HCT116 (cell line): ENCODE measurements around the gene ENTPD8. TPM values are rescaled to one million over a fixed set of nuclear protein-coding genes. Genes with fewer than 3 reads are reported as not detected.

Experiments
- ATAC-seq: fragments of 200-7000 bp; cut with Tn5 transposase; 2 replicates; pipeline ENCODE4 v1.9.1; 2020; ENCODE audit warnings: mild to moderate bottlenecking, moderate library complexity
- BruUV-seq: library from RNA; stranded (reverse); fragments of 400-500 nt; replicated peaks from 2 replicates; lab custom pipeline; 2021; lab: Mats Ljungman, UMichigan
- CTCF ChIA-PET: fragments of 300-600 bp; sonication (Branson Sonifier 250); formaldehyde crosslinking; loops from one replicate; lab custom pipeline; 2021; ENCODE audit warnings: antibody characterized with exemption; lab: Charles Lee
- POLR2A ChIA-PET: fragments of 300-600, 350-600 bp; sonication (Branson Sonifier 250); formaldehyde crosslinking; loops from one replicate; lab custom pipeline; 2021; ENCODE audit warnings: antibody characterized with exemption; lab: Charles Lee
- RAD21 ChIA-PET, 2 experiments: fragments of 300-600 bp; sonication (Branson Sonifier 250); formaldehyde crosslinking; loops; one replicate each; lab custom pipeline; 2023; ENCODE audit warnings: low total read pairs in 2 of 2; ENCODE audit not compliant: uncharacterized antibody in 2 of 2, unreplicated experiment in 2 of 2, low non-redundant PET in 1 of 2; lab: Charles Lee
- DNase-seq: peaks from one replicate; pipeline ENCODE4 v3.0.0-alpha.2; 2010; ENCODE audit warnings: low read depth, low spot score
- H2AFZ ChIP-seq: fragments of 200-600 bp; shearing (Covaris generic), sonication (generic); 2 replicates; pipeline ENCODE4 v1.6.1; 2017; ENCODE audit warnings: low read depth, mixed run types, mixed read lengths, antibody characterized with exemption, low read length; ENCODE audit not compliant: poor library complexity, severe bottlenecking
- H3K27ac ChIP-seq: 2 replicates; pipeline ENCODE4 v1.5.1; 2012; ENCODE audit warnings: low read depth, low read length
- H3K27me3 ChIP-seq: fragments of 200-600 bp; sonication (generic); 2 replicates; pipeline ENCODE4 v1.6.1; 2016; ENCODE audit warnings: mixed run types, low read length, mixed read lengths; ENCODE audit not compliant: insufficient read depth
- H3K36me3 ChIP-seq, 2 experiments: fragments of 200-500 bp in 1 of 2; fragments of 200-600 bp in 1 of 2; sonication (Bioruptor generic) in 1 of 2; sonication (generic) in 1 of 2; 2 replicates each; pipeline versions ENCODE4 v1.5.1 to v1.6.1; 2014 to 2016; ENCODE audit warnings: low read length in 2 of 2, inconsistent platforms in 1 of 2, mixed read lengths in 1 of 2, mixed run types in 1 of 2; ENCODE audit not compliant: insufficient read depth in 2 of 2, control insufficient read depth in 1 of 2
- H3K4me1 ChIP-seq, 2 experiments: fragments of 200-600 bp in 1 of 2; sonication (generic) in 1 of 2; 2 replicates each; pipeline versions ENCODE4 v1.5.1 to v1.6.1; 2012 to 2017; ENCODE audit warnings: low read length in 2 of 2, inconsistent platforms in 1 of 2, mild to moderate bottlenecking in 1 of 2, mixed read lengths in 1 of 2, mixed run types in 1 of 2, moderate library complexity in 1 of 2; ENCODE audit not compliant: insufficient read depth in 2 of 2, control insufficient read depth in 1 of 2
- H3K4me2 ChIP-seq: fragments of 200-600 bp; sonication (generic); 2 replicates; pipeline ENCODE4 v1.6.1; 2017; ENCODE audit warnings: mixed run types, low read length, mixed read lengths
- H3K4me3 ChIP-seq, 2 experiments: fragments of 200-600 bp in 1 of 2; sonication (generic) in 1 of 2; replicated peaks in 1 of 2; 2 replicates each; pipeline ENCODE4 v1.5.1; 2011 to 2016; ENCODE audit warnings: low read length in 2 of 2, control low read depth in 1 of 2, low read depth in 1 of 2, mild to moderate bottlenecking in 1 of 2, mixed read lengths in 1 of 2, mixed run types in 1 of 2
- H3K79me2 ChIP-seq: fragments of 200-600 bp; sonication (generic); 2 replicates; pipeline ENCODE4 v1.6.1; 2017; ENCODE audit warnings: mild to moderate bottlenecking, mixed run types, low read length, moderate library complexity, mixed read lengths; ENCODE audit not compliant: insufficient read depth
- H3K9ac ChIP-seq: fragments of 200-600 bp; sonication (generic); 2 replicates; pipeline ENCODE4 v1.6.1; 2016; ENCODE audit warnings: low read length, mixed read lengths
- H3K9me2 ChIP-seq: fragments of 200-600 bp; sonication (generic), shearing (Covaris generic); 2 replicates; pipeline ENCODE4 v1.6.1; 2017; ENCODE audit warnings: mixed run types, mild to moderate bottlenecking, moderate library complexity; ENCODE audit not compliant: insufficient read depth
- H3K9me3 ChIP-seq, 2 experiments: fragments of 200-500 bp in 1 of 2; fragments of 200-600 bp in 1 of 2; sonication (Bioruptor generic) in 1 of 2; sonication (generic) in 1 of 2; 2 replicates each; pipeline ENCODE4 v1.6.1; 2014 to 2017; ENCODE audit warnings: low read length in 2 of 2, mixed read lengths in 2 of 2, inconsistent platforms in 1 of 2, low read depth in 1 of 2, mild to moderate bottlenecking in 1 of 2, mixed run types in 1 of 2, moderate library complexity in 1 of 2; ENCODE audit not compliant: control insufficient read depth in 1 of 2, insufficient read depth in 1 of 2
- H4K20me1 ChIP-seq: fragments of 200-600 bp; sonication (generic), shearing (Covaris generic); 2 replicates; pipeline ENCODE4 v1.6.1; 2017; ENCODE audit warnings: mixed run types, mild to moderate bottlenecking, moderate library complexity; ENCODE audit not compliant: insufficient read depth
- ATF3 ChIP-seq: IDR thresholded peaks from 2 replicates; pipeline ENCODE4 v1.6.1; 2012
- CEBPB ChIP-seq: IDR thresholded peaks from 2 replicates; pipeline ENCODE4 v1.6.1; 2012; ENCODE audit warnings: low read depth
- EGR1 ChIP-seq: IDR thresholded peaks from 2 replicates; pipeline ENCODE4 v1.6.1; 2012; ENCODE audit warnings: low read depth
- ELF1 ChIP-seq: IDR thresholded peaks from 2 replicates; pipeline ENCODE4 v1.6.1; 2012; ENCODE audit warnings: low read depth, borderline replicate concordance
- EZH2 ChIP-seq: fragments of 200-600 bp; sonication (generic); IDR thresholded peaks from 2 replicates; pipeline ENCODE4 v1.6.1; 2017; ENCODE audit warnings: antibody characterized with exemption, mixed run types
- JUND ChIP-seq: IDR thresholded peaks from 2 replicates; pipeline ENCODE4 v1.6.1; 2012
- MAX ChIP-seq: IDR thresholded peaks from 2 replicates; pipeline ENCODE4 v1.6.1; 2012
- POLR2A ChIP-seq: IDR thresholded peaks from 2 replicates; pipeline ENCODE4 v1.7.0; 2011; ENCODE audit warnings: borderline replicate concordance; ENCODE audit not compliant: insufficient read depth, insufficient read length; ENCODE audit errors: extremely low read depth
- POLR2AphosphoS5 ChIP-seq: IDR thresholded peaks from 2 replicates; pipeline ENCODE4 v1.6.1; 2011; ENCODE audit warnings: mild to moderate bottlenecking, low read depth, low read length, moderate library complexity
- REST ChIP-seq: IDR thresholded peaks from 2 replicates; pipeline ENCODE4 v1.6.1; 2012; ENCODE audit warnings: low read depth
- SRF ChIP-seq: IDR thresholded peaks from 2 replicates; pipeline ENCODE4 v1.6.1; 2012; ENCODE audit warnings: low read depth
- YY1 ChIP-seq: IDR thresholded peaks from 2 replicates; pipeline ENCODE4 v1.6.1; 2011; ENCODE audit warnings: low read length, low read depth, moderate library complexity, mild to moderate bottlenecking; ENCODE audit not compliant: insufficient replicate concordance; ENCODE audit errors: extremely low read depth
- ZBTB33 ChIP-seq: IDR thresholded peaks from 2 replicates; pipeline ENCODE4 v1.6.1; 2011; ENCODE audit warnings: mild to moderate bottlenecking, low read length, moderate library complexity; ENCODE audit not compliant: insufficient replicate concordance; ENCODE audit errors: extremely low read depth
- ZFX ChIP-seq: fragments of 450-650 bp; IDR thresholded peaks from 2 replicates; pipeline ENCODE4 v1.6.1; 2017
- ZNF274 ChIP-seq: fragments of 200-500 bp; sonication (Bioruptor generic); IDR thresholded peaks from 2 replicates; pipeline ENCODE4 v1.6.1; 2014; ENCODE audit warnings: mild to moderate bottlenecking, low read depth, low read length, inconsistent platforms
- intact Hi-C: fragments of 100-400 bp; cut with micrococcal nuclease; formaldehyde crosslinking; loops from 2 replicates; pipeline ENCODE4 v1.10.0; 2022
- total RNA-seq: library from RNA; stranded (reverse); gene quantifications from one replicate; pipeline ENCODE4 v1.2.1, GENCODE V29; 2021; ENCODE audit not compliant: unreplicated experiment

ENTPD8 gene
- total RNA-seq, 1 experiment from 2014 or later: 1.7 TPM

GRCh38 chr9:137456864-137457405 is 15.8 kb upstream of the ENTPD8 start:
- H3K9me2 ChIP-seq: no peaks in the 10 kb centered on the region
- intact Hi-C loops: no loop called here
- peaks cover 4% of the 10 kb centered on the region; the same call in 1 of the 2 replicates for H4K20me1 ChIP-seq
- H3K9me3 ChIP-seq: no peaks in the 10 kb centered on the region
- H2AFZ ChIP-seq: no peak overlapping the region
- peaks cover 11 to 40% of the 10 kb centered on the region in 2 experiments; a peak in 2 of 4 replicates for H3K36me3 ChIP-seq
- ChIA-PET POLR2A (no interaction called here), CTCF (no interaction called here), RAD21 (no interaction called here)
- no peak overlapping the region for H3K9ac ChIP-seq
- H3K27ac ChIP-seq: peak overlapping the region; percentile 81; the same call in 1 of the 2 replicates
- no peak for DNase-seq
- no peak for ATAC-seq
- BruUV-seq: no TSS peak
- H3K4me3 ChIP-seq: no peak overlapping the region
- H3K4me2 ChIP-seq: peak overlapping the region; percentile 94
- no peaks in the 10 kb centered on the region for H3K27me3 ChIP-seq
- peaks cover 27 to 68% of the 10 kb centered on the region in 2 experiments for H3K4me1 ChIP-seq
- TF ChIP-seq ZFX: no peak
- no peak for TF ChIP-seq ELF1
- TF ChIP-seq YY1: no peak
- no peak for TF ChIP-seq SRF
- no peak for TF ChIP-seq CEBPB
- TF ChIP-seq ATF3: no peak
- TF ChIP-seq REST: no peak
- TF ChIP-seq POLR2A: no peak
- no peak for TF ChIP-seq ZNF274
- no peak for TF ChIP-seq ZBTB33
- TF ChIP-seq MAX: no peak
- no peak for TF ChIP-seq EZH2
- no peak for TF ChIP-seq POLR2AphosphoS5
- TF ChIP-seq JUND: no peak
- TF ChIP-seq EGR1: no peak
- peaks cover 47% of the 10 kb centered on the region for H3K79me2 ChIP-seq
